Stimulated activated CD4-positive, alpha-beta T cell treated with anti-CD3 and anti-CD28 coated beads, Interleukin-12 subunit alpha, Interleukin-12 subunit beta, amount 100 ng/mL, for 4 hours (primary cell): ENCODE results near the gene PATE3.

Experiments used
- DNase-seq: peaks from one replicate; pipeline ENCODE4 v3.0.0-alpha.2; 2020

PATE3 gene

DNA sequence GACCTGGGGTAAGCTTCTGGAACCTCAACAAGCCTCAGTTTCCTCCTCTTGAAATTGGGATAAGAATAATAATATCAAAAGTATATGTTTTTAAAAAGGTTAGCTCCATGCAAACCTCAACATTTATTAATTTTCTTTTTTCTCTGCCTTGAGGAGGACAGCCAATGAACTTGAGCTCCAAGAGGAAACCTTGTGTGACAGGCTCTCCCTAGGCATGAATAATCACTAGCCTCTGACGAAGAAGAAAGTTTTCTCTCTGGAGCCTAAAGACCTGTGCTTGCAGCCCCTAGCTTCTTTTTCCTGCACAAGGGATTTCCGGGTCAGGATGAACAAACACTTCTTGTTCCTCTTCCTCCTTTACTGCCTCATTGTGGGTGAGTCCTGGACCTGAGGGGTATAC is at the start of gene PATE3:
Gene PATE3 (plus strand): TSS at position 301 of the 400 bp plus-strand sequence. CDS start 25 bp downstream, at position 326.
- DNase-seq = no peak

GRCh38 chr11:125740617-125741016 is 47.3 kb upstream of the PATE3 start:
- DNase-seq = no peak

- no peak for DNase-seq
Observed at GRCh38 chr11:125743681-125744080, 44.2 kb upstream of the PATE3 start.

DNA sequence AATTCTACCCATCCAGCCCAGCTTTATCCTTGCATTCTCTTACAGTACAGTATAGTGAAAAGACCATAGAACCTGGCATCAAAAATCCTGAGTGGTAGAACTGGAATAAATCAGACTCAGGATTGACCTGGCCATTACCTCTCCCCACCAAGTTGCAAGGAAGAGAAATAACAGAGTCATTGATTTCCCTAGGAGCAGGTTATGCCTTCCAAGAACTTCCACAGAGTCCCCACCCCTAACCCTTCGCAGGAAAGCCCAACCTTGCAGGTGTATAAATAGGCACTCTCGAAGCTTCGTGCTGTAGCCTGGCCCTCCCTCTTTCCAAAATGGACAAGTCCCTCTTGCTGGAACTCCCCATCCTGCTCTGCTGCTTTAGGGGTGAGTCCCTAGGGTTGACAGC is 41.9 kb upstream of the PATE3 start, which contains the start of gene PATE1:
Gene PATE1 (plus strand): TSS at position 301 of the 400 bp plus-strand sequence. CDS start 26 bp downstream, at position 327.
- no peak for DNase-seq

- DNase-seq = no peak
Observed at GRCh38 chr11:125750629-125751028, 37.3 kb upstream of the PATE3 start.

DNA sequence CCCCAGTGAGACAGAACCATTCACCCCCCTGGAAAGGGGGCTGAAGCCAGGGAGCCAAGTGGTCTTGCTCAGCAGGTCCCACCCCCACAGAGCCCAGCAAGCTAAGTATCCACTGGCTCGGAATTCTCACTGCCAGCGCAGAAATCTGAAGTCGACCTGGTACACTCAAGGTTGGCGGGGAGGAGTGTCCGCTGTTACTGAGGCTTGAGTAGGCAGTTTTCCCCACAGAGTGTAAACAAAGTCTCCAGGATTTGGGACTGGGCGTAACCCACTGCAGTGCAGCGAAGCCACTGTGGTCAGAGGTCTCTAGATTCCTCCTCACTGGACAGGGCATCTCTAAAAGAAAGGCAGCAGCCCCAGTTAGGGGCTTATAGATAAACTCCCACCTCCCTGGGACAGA is 31.9 kb upstream of the PATE3 start:
- DNase-seq = no peak

DNA sequence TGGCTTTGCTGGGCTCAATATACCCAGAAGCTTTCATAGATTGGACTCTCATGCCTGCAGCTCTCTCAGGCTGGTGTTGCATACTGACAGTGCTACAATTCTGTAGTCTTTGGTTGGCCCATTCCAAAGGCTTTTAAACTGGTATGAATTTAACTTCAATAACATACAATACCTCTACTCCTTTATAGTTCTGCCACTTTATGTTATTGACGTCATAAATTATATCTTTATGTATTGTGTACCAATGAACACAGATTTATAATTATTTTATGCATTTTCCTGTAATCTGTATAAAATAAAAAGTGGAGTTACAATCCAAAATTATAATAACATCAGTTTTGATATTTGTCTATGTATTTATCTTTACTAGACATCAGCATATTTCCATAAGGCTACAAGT is 25.5 kb upstream of the PATE3 start:
- no peak for DNase-seq

GRCh38 chr11:125763483-125763882 is 24.4 kb upstream of the PATE3 start:
- no peak for DNase-seq

GRCh38 chr11:125766251-125766650 is 21.7 kb upstream of the PATE3 start:
- no peak for DNase-seq

- DNase-seq = no peak
Observed at GRCh38 chr11:125768336-125769046, 19.4 kb upstream of the PATE3 start.

DNA sequence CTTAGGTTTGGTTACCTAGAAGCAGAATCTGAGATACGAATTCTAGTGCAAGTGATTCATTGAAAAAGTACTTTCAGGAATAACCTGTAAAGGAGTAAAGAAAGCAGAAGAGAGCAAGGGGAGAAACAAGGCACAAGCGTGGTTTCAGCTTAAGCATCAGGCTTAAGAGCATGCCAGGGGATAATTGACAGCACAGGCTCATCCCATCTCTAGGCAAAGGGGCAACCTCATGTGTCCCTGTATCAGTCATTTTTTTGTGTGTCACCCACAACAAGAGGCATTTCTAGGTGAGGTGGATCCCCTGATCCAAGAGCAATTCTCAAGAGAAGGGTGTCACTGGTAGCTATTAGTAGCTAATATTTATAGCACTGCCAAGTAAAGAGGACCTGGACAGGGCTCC is 17.3 kb upstream of the PATE3 start:
- DNase-seq = no peak

- DNase-seq = no peak
Observed at GRCh38 chr11:125772834-125773505, 15.0 kb upstream of the PATE3 start.

GRCh38 chr11:125773516-125773915 is 14.4 kb upstream of the PATE3 start:
- no peak for DNase-seq

GRCh38 chr11:125777309-125777708 is 10.6 kb upstream of the PATE3 start:
- no peak for DNase-seq

GRCh38 chr11:125778728-125779127 is 9.2 kb upstream of the PATE3 start, which contains the start of gene PATE2:
PATE2 (minus strand) TSS chr11:125778828; CDS start chr11:125778773, 55 bp downstream.
- no peak for DNase-seq

DNA sequence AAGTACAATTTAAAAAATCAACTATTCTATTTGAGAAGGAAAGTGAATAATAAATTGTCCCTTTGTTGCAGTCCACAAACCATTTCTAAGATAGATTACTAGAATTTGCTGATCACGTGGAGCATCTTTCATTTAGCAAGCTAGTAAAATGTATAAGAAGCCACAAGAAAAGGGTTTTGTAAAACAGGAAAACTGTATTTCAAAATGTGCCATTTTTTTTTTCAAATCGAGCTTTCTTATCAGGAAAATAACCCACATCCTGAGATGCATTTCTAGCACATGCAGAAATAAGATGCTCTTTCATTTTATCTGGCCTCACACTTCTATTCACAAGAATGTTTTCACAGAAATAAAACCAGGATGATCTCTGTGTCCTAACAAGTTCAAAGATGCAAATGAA is 3.2 kb upstream of the PATE3 start:
- DNase-seq = no peak

DNA sequence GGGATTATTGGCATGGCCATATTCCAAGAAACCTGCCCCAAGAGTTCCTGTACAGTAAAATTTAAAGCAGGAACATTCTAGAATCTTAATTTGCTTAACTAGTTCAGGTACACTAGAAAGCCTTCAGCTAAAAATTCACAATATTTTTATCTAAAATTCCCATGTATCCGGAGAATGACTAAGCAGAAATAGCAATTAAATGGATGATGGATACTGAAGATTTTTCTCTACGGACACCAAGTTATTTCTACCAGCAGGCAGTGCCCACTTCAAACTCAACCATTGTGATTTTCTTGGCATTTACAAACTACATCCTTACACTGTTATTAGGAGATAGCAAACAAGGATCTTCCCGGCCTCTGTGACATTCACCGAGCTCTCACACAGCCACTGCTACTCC is 2.9 kb downstream of the PATE3 start:
- no peak for DNase-seq

DNA sequence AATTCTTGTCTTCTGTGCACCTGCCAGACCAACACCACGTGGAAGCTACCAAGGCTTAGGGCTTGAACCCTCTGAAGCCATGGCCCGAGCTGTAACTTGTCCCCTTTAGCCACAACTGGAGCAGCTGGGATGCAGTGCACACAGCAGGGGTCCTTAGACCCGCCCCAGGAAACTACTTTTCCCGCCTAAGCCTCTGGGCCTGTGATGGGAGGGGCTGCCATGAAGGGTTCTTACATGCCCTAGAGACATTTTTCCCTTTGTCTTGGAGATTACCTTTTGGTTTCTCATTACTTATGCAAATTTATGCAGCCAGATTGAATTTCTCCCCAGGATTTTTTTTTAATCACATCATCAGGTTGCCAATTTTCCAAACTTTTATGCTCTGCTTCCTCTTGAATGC is 9.7 kb downstream of the PATE3 start:
- DNase-seq = no peak

DNA sequence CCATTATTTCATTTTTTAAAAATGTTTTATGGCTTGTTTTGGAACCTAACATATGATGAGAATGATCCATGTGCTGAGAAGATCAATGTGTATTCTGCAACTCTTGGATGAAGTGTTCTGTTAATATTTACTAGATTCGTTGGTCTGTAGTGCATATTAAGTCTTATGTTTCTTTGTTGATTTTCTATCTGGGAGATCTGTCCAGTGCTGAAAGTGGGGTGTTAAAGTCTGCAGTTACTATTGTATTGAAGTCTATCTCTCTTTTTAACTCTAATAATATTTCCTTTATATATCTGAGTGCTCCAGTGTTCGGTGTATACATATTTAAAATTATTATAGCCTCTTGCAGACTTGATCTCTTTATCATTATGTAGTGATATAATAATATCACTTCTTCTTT is 11.9 kb downstream of the PATE3 start:
- DNase-seq = no peak

GRCh38 chr11:125802387-125802786 is 14.5 kb downstream of the PATE3 start:
- no peak for DNase-seq

DNA sequence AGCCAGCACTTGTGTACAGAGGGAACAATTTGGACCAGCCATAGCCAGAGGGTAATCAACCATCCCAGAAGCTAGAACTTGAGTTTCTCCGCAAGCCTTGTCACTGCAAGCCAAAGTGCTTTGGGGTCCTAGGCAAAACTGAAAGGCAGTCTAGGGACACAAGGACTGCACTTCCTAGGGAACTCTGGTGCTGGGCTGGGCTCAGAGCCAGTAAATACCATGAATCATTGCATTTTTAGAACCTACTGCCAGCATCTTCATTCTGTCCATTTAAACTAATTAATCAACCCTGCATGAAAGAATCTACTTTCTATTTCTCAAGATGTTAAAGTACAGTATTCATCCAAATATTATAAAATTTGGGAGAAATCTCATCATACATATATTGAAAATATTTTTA is 20.0 kb downstream of the PATE3 start:
- no peak for DNase-seq

- DNase-seq = no peak
Observed at GRCh38 chr11:125833016-125833415, 45.1 kb downstream of the PATE3 start, which contains the start of gene PATE4. PATE4 (plus strand) TSS chr11:125833316; CDS start chr11:125833360, 44 bp downstream.

DNA sequence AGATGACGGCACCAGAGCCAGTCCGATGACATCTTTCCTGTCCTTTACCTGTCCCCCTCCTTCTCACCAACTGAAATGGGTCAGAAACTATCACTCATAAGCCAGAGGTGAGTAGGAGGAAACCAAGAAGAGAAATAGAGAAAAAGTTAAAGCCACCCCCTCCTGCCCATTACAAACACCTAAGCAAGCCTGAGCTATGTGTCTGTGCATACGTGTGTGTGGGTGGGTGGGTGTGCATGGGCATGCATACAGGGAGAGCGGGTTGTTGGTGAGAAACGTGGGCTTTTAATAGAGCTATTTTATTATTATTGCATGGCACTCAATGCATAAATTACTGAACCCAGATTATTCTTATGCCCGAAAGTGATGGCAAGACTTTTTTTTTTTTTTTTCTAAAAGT is 47.8 kb downstream of the PATE3 start:
- DNase-seq = no peak
